K562 (cell line): Measurements from ENCODE around the gene YPEL4. TPM values are rescaled to one million over a fixed set of nuclear protein-coding genes. Genes with fewer than 3 reads are reported as not detected.
"Not testable (repeated sequence)": the region's sequence is repeated elsewhere in the genome, so short reads cannot be mapped to it uniquely, and the experiment has no call there.

ENCODE experiments used
- ATAC-seq: fragments of 200-7000 bp; cut with Tn5 transposase; 3 replicates; pipeline ENCODE4 v1.9.1; 2020; ENCODE audit warnings: moderate library complexity
- BruUV-seq: library from RNA; stranded (reverse); fragments of 400-500 nt; replicated peaks from 2 replicates; lab custom pipeline; 2021; lab: Mats Ljungman, UMichigan
- CTCF ChIA-PET: fragments of 300-600 bp; formaldehyde crosslinking; extraction: SDS; loops from one replicate; lab custom pipeline; 2021; ENCODE audit warnings: low intra/inter-chr PET ratio; lab: Yijun Ruan, JAX
- POLR2A ChIA-PET: fragments of 300-600, 350-650 bp; sonication (Branson Sonifier 250); formaldehyde crosslinking; extraction: SDS; loops from one replicate; lab custom pipeline; 2021; ENCODE audit warnings: antibody characterized with exemption, inconsistent platforms; lab: Yijun Ruan, JAX
- DNase-seq, 4 experiments: peaks; one replicate each; pipeline versions ENCODE4 v3.0.0 to v3.0.0-alpha.2; 2011 to 2018; ENCODE audit warnings: low spot score in 3 of 4, mixed read lengths in 3 of 4; ENCODE audit errors: extremely low read depth in 1 of 4
- FAIRE-seq: peaks from 2 replicates; lab custom pipeline; 2011; peaks lifted over from hg19 to GRCh38; lab: Jason Lieb, UNC
- H2AFZ ChIP-seq: 2 replicates; pipeline ENCODE4 v1.6.0; 2011; ENCODE audit warnings: low read depth, low read length, control low read depth, inconsistent platforms
- H3K27ac ChIP-seq: fragments of 200-600 bp; 3 replicates; pipeline ENCODE4 v1.8.0; 2011; ENCODE audit warnings: low read depth, mild to moderate bottlenecking, control low read depth, inconsistent platforms, low read length, moderate library complexity, mixed read lengths; ENCODE audit errors: extremely low read depth
- H3K27me3 ChIP-seq, 2 experiments: fragments of 300-600 bp in 1 of 2; 2 replicates in 1 of 2; 3 replicates in 1 of 2; pipeline versions ENCODE4 v1.6.0 to v1.8.0; 2011; ENCODE audit warnings: inconsistent platforms in 2 of 2, low read length in 2 of 2, mild to moderate bottlenecking in 1 of 2, mixed read lengths in 1 of 2, moderate library complexity in 1 of 2; ENCODE audit not compliant: control insufficient read depth in 2 of 2, insufficient read depth in 2 of 2
- H3K36me3 ChIP-seq: fragments of 300-600 bp; 3 replicates; pipeline ENCODE4 v1.8.0; 2011; ENCODE audit warnings: mild to moderate bottlenecking, low read length, inconsistent platforms; ENCODE audit not compliant: control insufficient read depth, insufficient read depth
- H3K4me1 ChIP-seq, 2 experiments: fragments of 200-600 bp in 1 of 2; replicated peaks in 1 of 2; 2 replicates in 1 of 2; 3 replicates in 1 of 2; pipeline versions ENCODE4 v1.5.1 to v1.8.0; 2011; ENCODE audit warnings: inconsistent platforms in 2 of 2, low read length in 2 of 2, mild to moderate bottlenecking in 1 of 2, mixed read lengths in 1 of 2, moderate library complexity in 1 of 2; ENCODE audit not compliant: control insufficient read depth in 2 of 2, insufficient read depth in 2 of 2
- H3K4me2 ChIP-seq: 2 replicates; pipeline ENCODE4 v1.6.1; 2011; ENCODE audit warnings: low read length, control low read depth, inconsistent platforms, mixed read lengths; ENCODE audit not compliant: insufficient read depth
- H3K4me3 ChIP-seq: fragments of 200-600 bp; sonication (generic), shearing (Covaris generic); 2 replicates; pipeline ENCODE4 v1.5.1; 2016; ENCODE audit warnings: control low read depth, inconsistent platforms
- H3K79me2 ChIP-seq: fragments of 200-600 bp; 3 replicates; pipeline ENCODE4 v1.8.0; 2011; ENCODE audit warnings: low read length, inconsistent platforms; ENCODE audit not compliant: control insufficient read depth, insufficient read depth
- H3K9ac ChIP-seq, 2 experiments: 2 replicates each; pipeline versions ENCODE4 v1.6.0 to v1.6.1; 2011; ENCODE audit warnings: low read depth in 2 of 2, low read length in 2 of 2, control low read depth in 1 of 2, inconsistent platforms in 1 of 2, mild to moderate bottlenecking in 1 of 2, mixed read lengths in 1 of 2; ENCODE audit not compliant: insufficient read depth in 1 of 2
- H3K9me1 ChIP-seq: one replicate; pipeline ENCODE4 v1.6.0; 2011; ENCODE audit warnings: inconsistent platforms, mild to moderate bottlenecking, low read length, moderate library complexity; ENCODE audit not compliant: control insufficient read depth, insufficient read depth
- H3K9me3 ChIP-seq: replicated peaks from 2 replicates; pipeline ENCODE4 v1.5.1; 2011; ENCODE audit warnings: low read depth, low read length, inconsistent platforms; ENCODE audit not compliant: control insufficient read depth, insufficient read depth
- H4K20me1 ChIP-seq: replicated peaks from 2 replicates; pipeline ENCODE4 v1.6.1; 2011; ENCODE audit warnings: low read length, inconsistent platforms, mixed read lengths; ENCODE audit not compliant: control insufficient read depth, insufficient read depth
- ARID1B ChIP-seq: fragments of 450-650 bp; IDR thresholded peaks from 2 replicates; pipeline ENCODE4 v1.6.1; 2016; ENCODE audit warnings: antibody characterized with exemption, mild to moderate bottlenecking, inconsistent platforms
- CBFA2T3 ChIP-seq: fragments of 450-650 bp; IDR thresholded peaks from 2 replicates; pipeline ENCODE4 v1.6.1; 2017
- CBX5 ChIP-seq: IDR thresholded peaks from 2 replicates; pipeline ENCODE4 v1.6.1; 2014; ENCODE audit warnings: low read depth, borderline replicate concordance
- DACH1 ChIP-seq: fragments of 450-650 bp; IDR thresholded peaks from 2 replicates; pipeline ENCODE4 v1.6.1; 2018; ENCODE audit not compliant: partially characterized antibody
- ETS2 ChIP-seq: IDR thresholded peaks from 2 replicates; pipeline ENCODE4 v1.6.1; 2016; ENCODE audit warnings: borderline replicate concordance, missing genetic modification characterization, mild to moderate bottlenecking, moderate library complexity, missing compliant biosample characterization; ENCODE audit not compliant: poor library complexity, severe bottlenecking
- MEF2A ChIP-seq: IDR thresholded peaks from 2 replicates; pipeline ENCODE4 v1.6.1; 2011; ENCODE audit warnings: low read depth, mild to moderate bottlenecking, low read length, moderate library complexity; ENCODE audit not compliant: control insufficient read depth
- MEIS2 ChIP-seq: fragments of 450-650 bp; IDR thresholded peaks from 2 replicates; pipeline ENCODE4 v1.6.1; 2014; ENCODE audit warnings: mild to moderate bottlenecking; ENCODE audit not compliant: partially characterized antibody
- PREB ChIP-seq: sonication (generic); formaldehyde crosslinking; IDR thresholded peaks from 2 replicates; pipeline ENCODE4 v1.8.1; 2023; ENCODE audit warnings: mild to moderate bottlenecking, missing genetic modification reagents
- RBM25 ChIP-seq: fragments of 200-400 bp; formaldehyde crosslinking; IDR thresholded peaks from 2 replicates; pipeline ENCODE4 v1.6.1; 2018; ENCODE audit warnings: low read length, low read depth, moderate library complexity; ENCODE audit not compliant: severe bottlenecking
- SIRT6 ChIP-seq: IDR thresholded peaks from one replicate; pipeline ENCODE4 v1.6.1; 2012; ENCODE audit warnings: low read depth, mild to moderate bottlenecking, control low read depth, inconsistent platforms, low read length, moderate library complexity
- SNIP1 ChIP-seq: fragments of 450-650 bp; IDR thresholded peaks from 2 replicates; pipeline ENCODE4 v1.7.1; 2017; ENCODE audit warnings: low read depth, mild to moderate bottlenecking
- TEAD4 ChIP-seq, 2 experiments: sonication (generic) in 1 of 2; formaldehyde crosslinking in 1 of 2; IDR thresholded peaks; 2 replicates each; pipeline versions ENCODE4 v1.6.1 to v1.8.0; 2012 to 2022; ENCODE audit warnings: borderline replicate concordance in 1 of 2, inconsistent platforms in 1 of 2, low read length in 1 of 2, mild to moderate bottlenecking in 1 of 2, missing genetic modification reagents in 1 of 2
- ZNF12 ChIP-seq: sonication (generic); formaldehyde crosslinking; IDR thresholded peaks from 2 replicates; pipeline ENCODE4 v1.4.0; 2020; ENCODE audit warnings: mild to moderate bottlenecking, missing genetic modification reagents
- ZNF146 ChIP-seq: IDR thresholded peaks from one replicate; pipeline ENCODE4 v1.6.1; 2018; ENCODE audit warnings: missing compliant biosample characterization; ENCODE audit not compliant: unreplicated experiment
- ZNF263 ChIP-seq: sonication (generic); formaldehyde crosslinking; IDR thresholded peaks from 2 replicates; pipeline ENCODE4 v1.8.0; 2022; ENCODE audit warnings: mild to moderate bottlenecking, missing genetic modification reagents, borderline replicate concordance
- ZNF41 ChIP-seq: fragments of 250-450 bp; sonication (Bioruptor Pico); conservative IDR thresholded peaks from 2 replicates; pipeline ENCODE4 v1.4.0; 2020; ENCODE audit warnings: mild to moderate bottlenecking
- WGBS: fragments of 100-300 bp; shearing (Covaris generic); methylation state at CpG from one replicate; pipeline ENCODE4 v1.1.6; 2016; ENCODE audit warnings: low coverage, mixed read lengths; ENCODE audit not compliant: insufficient coverage; ENCODE audit errors: missing lambda C conversion rate; 5-methylcytosine and 5-hydroxymethylcytosine counted together
- in situ Hi-C: fragments of 300-500 bp; cut with MboI; formaldehyde crosslinking; loops from 4 replicates; pipeline ENCODE4 v1.15.0; 2018; ENCODE audit warnings: inconsistent platforms, mixed read lengths
- intact Hi-C: fragments of 100-400 bp; cut with micrococcal nuclease; formaldehyde crosslinking; loops from 2 replicates; pipeline ENCODE4 v1.14.2; 2022
- polyA plus RNA-seq, 8 experiments: library from polyadenylated mRNA; depleted of rRNA in 4 of 8; stranded (reverse) in 5 of 8; unstranded in 3 of 8; fragments of >200 nt; fragmentation: Nextera tagmentation in 2 of 8; fragmentation: Illumina TruSeq in 1 of 8; extraction: Ambion mirVana in 2 of 8; extraction: Trizol in 1 of 8; gene quantifications; 2 replicates each; pipeline versions ENCODE4 v1.2.1 to v1.2.3, GENCODE V29; 2011 to 2014; ENCODE audit warnings: inconsistent platforms in 1 of 8, missing spikeins in 1 of 8
- total RNA-seq, 7 experiments: library from RNA; depleted of rRNA in 6 of 7; stranded (reverse); fragments of >200 nt in 6 of 7; fragmentation: Illumina TruSeq in 2 of 7; extraction: Trizol in 2 of 7; gene quantifications; 2 replicates each; pipeline versions ENCODE4 v1.2.1 to v1.2.3, GENCODE V29; 2011 to 2021; ENCODE audit warnings: low replicate concordance in 1 of 7

The YPEL4 gene
- total and polyA plus RNA-seq, 9 of the 15 experiments (the other 6 are each of a cell fraction or from before 2014, with no cell fraction given), result 0.07 to 1.4 (median 0.40) TPM; not detected in 2

GRCh38 chr11:57690474-57690873 lies 40.8 kb upstream of the YPEL4 start:
- H3K79me2 ChIP-seq, FAIRE-seq, CTCF ChIA-PET, H4K20me1 ChIP-seq, H3K27me3 ChIP-seq, H3K9me3 ChIP-seq, H3K9me1 ChIP-seq, H3K4me3 ChIP-seq, intact Hi-C loops, H3K9ac ChIP-seq, DNase-seq, H3K4me1 ChIP-seq, H3K4me2 ChIP-seq, in situ Hi-C loops, H3K27ac ChIP-seq, H2AFZ ChIP-seq, ATAC-seq: not testable (repeated sequence)
- TF ChIP-seq ZNF146 (CRISPR knock-in tag), result peak; percentile 91
- TF ChIP-seq RBM25, result peak; percentile 26
- TSS peak; percentile 19 for BruUV-seq
- POLR2A ChIA-PET, result interaction anchor here (0.7 kb wide), 1 partner anchor 330 kb away, joined by 3 read pairs; no protein-coding TSS in a partner anchor
- H3K36me3 ChIP-seq, result peaks cover 86% of the 10 kb centered on the region
- 100% methylated on average over 5 of the region's 5 CpGs for WGBS

- Histone ChIP-seq H4K20me1 (peaks cover 25% of the 10 kb centered on the region), H3K9me1 (peaks cover 10% of the 10 kb centered on the region), H3K4me1 (peaks cover 3 to 25% of the 10 kb centered on the region in 2 experiments; a peak in 3 of 5 replicates), H3K27ac (peak overlapping the region; percentile 13; the same call in 1 of the 3 replicates), H3K36me3 (peaks cover 82% of the 10 kb centered on the region), H3K9ac (no peak overlapping the region), H3K4me3 (no peak overlapping the region), H3K9me3 (no peaks in the 10 kb centered on the region), H3K79me2 (peaks cover 69% of the 10 kb centered on the region), H3K27me3 (no peaks in the 10 kb centered on the region), H3K4me2 (peak overlapping the region; percentile 19; the same call in 1 of the 2 replicates), H2AFZ (no peak overlapping the region)
- 6% methylated on average over 1 of the region's 1 CpG for WGBS
- FAIRE-seq, result no peak
- ChIA-PET POLR2A (interaction anchor here (0.9 to 2.0 kb wide), 3 partner anchors 11 to 29 kb away, joined by 3 to 11 read pairs (median 5); no protein-coding TSS in a partner anchor), CTCF (no interaction called here)
- intact Hi-C loops, result no loop called here
- no TSS peak for BruUV-seq
- in situ Hi-C loops, result no loop called here
- DNase-seq, result peak in 1 of 4 experiments; percentile 26
- peak; percentile 54 for ATAC-seq
- TF ChIP-seq PREB (CRISPR knock-in tag) (no peak), ZNF263 (CRISPR knock-in tag) (no peak), ZNF12 (no peak), MEF2A (no peak), DACH1 (no peak), SNIP1 (no peak), CBFA2T3 (peak; percentile 72), ETS2 (no peak), ZNF41 (CRISPR knock-in tag) (no peak), TEAD4 (IDR thresholded peaks at IDR 0.05; ENCODE audit: low read length) (peak; percentile 55), TEAD4 (CRISPR knock-in tag; IDR thresholded peaks at IDR 0.05; ENCODE audit: borderline replicate concordance) (no peak), CBX5 (no peak), ARID1B (peak; percentile 65), MEIS2 (peak; percentile 21), SIRT6 (no peak)
Observed at GRCh38 chr11:57681168-57681567, 31.5 kb upstream of the YPEL4 start.
